T-helper 2 cell treated with Interferon-gamma antibody and Interleukin-4, amounts not matched to agents 100 ng/mL and 5 ng/mL, for 36 hours (primary cell): ENCODE results near the gene LTBR. TPM values are rescaled to one million over a fixed set of nuclear protein-coding genes. Genes with fewer than 3 reads are reported as not detected.

ENCODE experiments used
- intact Hi-C: fragments of 100-400 bp; cut with micrococcal nuclease; formaldehyde crosslinking; loops from one replicate; pipeline ENCODE4 v1.15.1; 2023
- total RNA-seq: library from RNA; stranded (reverse); gene quantifications from 2 replicates; pipeline ENCODE4 v1.2.3, GENCODE V29; 2022

The LTBR gene
- total RNA-seq, 1 donor from 2014 or later = 0.20 TPM

DNA sequence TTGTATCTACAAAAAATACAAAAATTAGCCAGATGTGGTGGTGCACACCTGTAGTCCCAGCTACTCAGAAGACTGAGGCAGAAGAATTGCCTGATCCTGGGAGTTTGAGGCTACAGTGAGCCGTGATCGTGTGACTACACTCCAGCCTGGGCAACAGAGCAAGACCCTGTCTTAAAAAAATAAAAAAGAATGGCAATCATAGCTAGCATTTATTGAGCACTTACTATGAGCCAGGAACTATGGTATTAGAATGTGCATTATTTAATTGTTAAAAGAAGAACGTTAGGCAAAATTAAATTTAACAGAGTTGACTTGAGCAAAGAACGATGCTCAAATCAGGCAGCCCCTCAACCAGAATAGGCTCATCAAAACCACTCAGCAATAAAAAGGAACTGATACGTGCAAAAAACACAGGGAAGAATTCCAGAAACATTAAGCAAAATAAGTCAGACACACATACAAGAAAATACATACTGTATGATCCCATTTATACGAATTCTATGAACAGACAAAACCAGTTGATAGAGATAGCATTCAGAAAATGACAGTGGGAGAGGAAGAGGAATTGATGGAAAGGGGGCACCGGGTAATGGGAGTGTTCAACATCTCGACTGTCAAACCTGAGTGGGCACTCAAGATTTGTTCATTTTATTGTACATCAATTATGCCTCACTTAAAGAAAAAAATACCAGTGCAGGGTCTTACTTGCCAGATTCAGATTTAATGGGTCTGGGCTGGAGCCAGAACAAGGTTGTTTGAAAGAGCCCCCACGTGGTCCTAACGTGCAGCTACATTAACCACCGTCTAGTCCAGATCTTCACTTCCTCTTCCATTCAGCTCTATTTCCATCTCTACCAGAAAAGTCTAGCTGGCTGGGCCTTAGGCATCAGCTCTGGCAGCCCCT, 16.6 kb upstream of the LTBR start:
- intact Hi-C loops = loop anchor here (1.0 kb wide), 1 partner anchor 32 kb away; no protein-coding TSS in a partner anchor

GRCh38 chr12:6367969-6368892, 15.7 kb upstream of the LTBR start:
- intact Hi-C loops = loop anchor here (1.0 to 2.0 kb wide), 2 partner anchors 33 to 45 kb away; no protein-coding TSS in a partner anchor

DNA sequence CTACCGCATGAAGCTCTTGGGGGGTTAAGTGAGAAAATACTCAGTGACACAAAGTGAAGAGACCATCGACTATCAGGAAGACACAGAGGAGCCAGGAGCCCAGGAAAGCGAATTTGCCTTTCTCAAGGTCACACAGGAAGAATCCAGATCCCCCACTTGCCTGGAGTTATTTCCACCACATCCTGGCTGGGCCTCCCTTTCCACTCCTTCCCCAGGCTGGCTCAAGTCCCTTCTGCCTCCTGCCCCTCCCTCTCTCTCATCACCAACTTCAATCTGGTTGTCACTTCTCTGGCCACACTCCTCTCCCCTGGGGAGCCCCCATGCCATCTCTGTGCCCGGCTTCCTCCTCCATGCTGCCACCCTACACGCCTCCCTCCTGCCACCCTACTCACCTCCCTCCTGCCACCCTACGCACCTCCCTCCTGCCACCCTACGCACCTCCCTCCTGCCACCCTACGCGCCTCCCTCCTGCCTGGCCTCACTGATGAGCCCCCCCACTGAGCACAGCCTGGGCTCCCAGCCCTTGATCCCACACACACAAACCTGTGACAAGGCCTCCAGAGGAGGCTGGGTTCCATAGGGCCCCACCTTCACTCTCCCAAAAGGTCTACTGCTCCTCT, 14.9 kb upstream of the LTBR start:
- intact Hi-C loops = loop anchor here (2.0 kb wide), 1 partner anchor 46 kb away; no protein-coding TSS in a partner anchor

DNA sequence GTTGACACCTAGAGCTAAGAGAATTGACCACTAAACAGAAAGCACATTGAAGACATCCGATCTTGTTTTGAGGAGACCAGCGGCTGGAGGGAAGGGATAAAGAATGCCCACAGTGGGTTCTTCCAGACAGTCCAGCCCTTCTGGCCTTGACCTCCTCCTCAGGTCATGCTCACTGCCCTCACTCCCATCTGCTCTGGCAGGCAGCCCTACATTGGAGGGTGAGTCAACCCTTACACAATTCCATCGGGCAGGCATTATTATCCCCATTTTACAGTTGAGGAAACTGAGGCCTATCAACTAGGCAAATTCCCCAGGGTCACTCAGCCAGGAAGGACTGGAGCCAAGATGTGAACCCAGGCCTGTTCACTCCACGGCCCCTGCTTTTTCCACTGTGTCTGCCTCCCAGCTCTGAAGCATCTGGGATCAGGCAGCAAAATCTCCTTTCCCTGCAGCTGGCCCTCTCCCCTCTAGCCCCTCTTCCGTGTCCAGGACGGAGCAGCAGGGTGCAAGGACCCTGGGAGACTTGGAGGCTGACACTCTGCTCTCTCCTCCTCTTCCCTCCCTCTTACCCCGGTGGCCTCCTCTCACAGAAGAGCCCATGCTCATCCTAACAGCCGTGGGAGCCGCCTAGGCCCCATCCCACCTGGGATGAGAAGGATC, 13.9 kb upstream of the LTBR start:
- intact Hi-C loops = loop anchor here (2.0 kb wide), 1 partner anchor 47 kb away; no protein-coding TSS in a partner anchor

DNA sequence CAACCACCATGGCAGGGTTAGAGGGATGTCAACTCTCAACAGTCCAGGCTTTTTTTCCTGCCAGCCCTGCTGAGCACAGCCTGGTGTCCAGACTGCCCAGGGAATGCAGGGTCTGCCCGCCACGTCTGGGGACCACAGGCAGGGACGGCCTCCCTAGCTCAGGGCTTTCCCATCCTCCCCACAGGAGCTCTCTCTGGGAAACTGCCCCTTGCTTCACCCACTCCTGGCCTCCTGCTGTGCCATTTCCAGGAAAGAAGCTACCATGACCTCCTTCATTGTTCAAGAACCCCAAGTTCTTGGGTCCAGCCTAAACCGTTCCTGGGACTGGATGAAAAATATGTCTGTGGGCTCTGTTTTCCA, 13.4 kb upstream of the LTBR start:
- intact Hi-C loops = no loop called here

GRCh38 chr12:6370994-6371754, 12.8 kb upstream of the LTBR start:
- intact Hi-C loops = no loop called here

DNA sequence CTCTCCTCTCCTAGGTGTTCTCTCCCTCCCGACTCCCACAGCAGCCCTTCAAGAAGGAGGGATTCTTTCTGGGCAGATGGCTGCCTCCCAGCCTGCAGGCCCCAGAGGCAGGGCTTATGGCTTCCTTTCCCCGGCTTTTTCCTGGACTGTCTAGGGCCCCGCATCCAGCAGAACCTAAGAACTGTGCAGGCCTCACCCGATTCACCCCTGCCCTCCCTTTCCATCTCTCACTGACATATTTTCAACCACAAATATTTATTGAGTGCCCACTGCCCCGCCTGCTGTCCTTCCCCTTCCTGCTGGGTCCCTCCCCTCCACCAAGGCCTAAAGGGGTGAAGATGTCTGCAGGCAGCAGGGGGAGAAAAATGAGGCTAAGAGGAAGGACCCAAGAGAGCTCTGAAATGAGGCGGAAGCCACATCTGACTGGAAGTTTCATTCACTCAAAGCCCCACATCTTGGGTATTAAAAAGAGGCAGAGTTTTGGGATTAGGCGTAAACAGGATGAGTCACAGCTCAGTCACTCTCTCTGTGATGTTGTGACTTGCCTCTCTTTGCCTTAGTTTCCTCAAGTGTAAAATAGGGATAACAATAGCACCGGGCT, 11.5 kb upstream of the LTBR start:
- intact Hi-C loops = no loop called here

GRCh38 chr12:6373022-6373787, 10.8 kb upstream of the LTBR start:
- intact Hi-C loops = no loop called here

DNA sequence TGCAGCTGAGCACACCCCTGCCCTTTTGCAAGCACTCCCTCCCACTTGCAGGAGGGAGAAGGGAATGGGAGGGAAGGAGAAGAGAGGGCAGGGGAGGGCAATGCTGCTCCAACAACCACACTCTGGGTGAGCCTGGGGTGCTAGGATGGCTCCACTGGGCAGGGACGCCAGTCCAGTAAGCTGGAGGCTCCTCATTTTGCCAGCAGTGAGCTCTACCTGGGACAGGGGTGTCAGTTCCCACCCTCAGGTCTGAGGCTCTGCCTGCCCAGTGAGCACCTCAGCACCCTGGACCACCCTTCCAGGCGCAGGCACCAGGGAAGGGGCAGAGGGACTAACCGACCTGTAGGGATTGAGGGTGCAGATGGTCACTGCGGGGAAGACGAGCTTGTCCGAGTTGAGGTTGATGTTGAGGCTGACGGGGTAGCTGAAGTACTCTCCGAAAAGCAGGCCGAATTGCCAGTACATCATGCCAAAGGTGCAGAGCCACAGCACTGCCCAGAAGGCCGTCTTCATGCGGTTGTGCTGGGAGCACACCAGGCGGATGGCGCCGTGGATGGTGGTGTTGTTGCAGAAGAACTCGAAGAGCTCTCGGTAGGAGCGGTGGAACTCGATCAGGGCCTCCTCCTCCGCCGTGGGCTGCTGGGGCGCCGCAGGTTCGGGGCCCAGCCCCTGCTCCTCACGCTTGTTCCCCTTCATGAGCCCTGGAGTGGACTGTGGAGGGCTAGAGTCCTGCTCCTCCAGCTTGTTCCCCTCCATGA, 9.8 kb upstream of the LTBR start:
- intact Hi-C loops = no loop called here

GRCh38 chr12:6374786-6375160, 9.2 kb upstream of the LTBR start:
- intact Hi-C loops = no loop called here

GRCh38 chr12:6375269-6376078, 8.5 kb upstream of the LTBR start, which contains the start of gene SCNN1A:
SCNN1A (minus strand) TSS chr12:6375563; CDS start chr12:6374783, 780 bp downstream.
- intact Hi-C loops = no loop called here

- intact Hi-C loops = no loop called here
Observed at GRCh38 chr12:6376079-6376869, 7.7 kb upstream of the LTBR start.

- intact Hi-C loops = no loop called here
Observed at GRCh38 chr12:6376870-6377666, 6.9 kb upstream of the LTBR start.

GRCh38 chr12:6377667-6377994, 6.3 kb upstream of the LTBR start:
- intact Hi-C loops = no loop called here

GRCh38 chr12:6378709-6379472, 5.1 kb upstream of the LTBR start:
- intact Hi-C loops = no loop called here
